Measurements from ENCODE around the gene PUM1.

PUM1 gene

DNA sequence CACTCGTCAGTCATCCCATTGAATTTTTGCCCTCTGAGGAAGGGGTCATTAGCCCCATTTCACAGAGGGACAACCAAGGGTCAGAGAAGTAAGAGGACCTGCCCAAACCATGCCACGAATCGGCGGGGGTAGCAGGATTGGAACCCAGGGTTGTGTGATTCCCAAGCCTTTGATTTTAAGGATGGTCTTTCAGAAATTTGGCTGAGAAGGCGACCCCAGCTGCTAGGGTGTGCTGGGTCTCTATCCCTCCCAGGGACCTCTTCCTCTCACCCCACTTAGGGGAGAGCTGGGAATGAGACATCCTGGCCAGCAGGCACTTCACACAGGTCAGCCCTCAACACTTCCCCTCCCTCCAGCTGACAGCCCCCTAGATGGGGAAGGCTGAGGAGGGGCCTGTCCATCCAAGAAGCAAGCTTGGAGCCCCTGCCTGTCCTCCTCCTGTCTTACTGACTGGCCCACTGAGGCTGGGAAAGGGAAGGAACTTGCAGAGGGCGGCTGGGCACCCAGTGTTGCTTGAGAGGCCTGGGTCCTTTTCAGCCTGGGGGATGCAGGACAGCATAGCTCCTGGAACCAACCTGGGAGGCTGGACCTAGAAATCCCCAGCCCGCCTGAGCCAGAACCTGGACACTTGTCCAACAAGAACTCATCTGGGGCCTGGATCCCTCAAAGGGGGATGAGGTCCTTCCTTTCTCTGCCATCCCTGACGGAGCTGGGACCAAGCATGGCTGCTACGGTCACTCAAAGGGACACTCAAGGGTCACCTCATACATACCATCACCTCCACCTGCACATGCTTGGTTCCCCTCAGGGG lies 158.7 kb downstream of the PUM1 start:
- DNase-seq (ENCODE audit: low read depth in 2 of 2), result no peak

DNA sequence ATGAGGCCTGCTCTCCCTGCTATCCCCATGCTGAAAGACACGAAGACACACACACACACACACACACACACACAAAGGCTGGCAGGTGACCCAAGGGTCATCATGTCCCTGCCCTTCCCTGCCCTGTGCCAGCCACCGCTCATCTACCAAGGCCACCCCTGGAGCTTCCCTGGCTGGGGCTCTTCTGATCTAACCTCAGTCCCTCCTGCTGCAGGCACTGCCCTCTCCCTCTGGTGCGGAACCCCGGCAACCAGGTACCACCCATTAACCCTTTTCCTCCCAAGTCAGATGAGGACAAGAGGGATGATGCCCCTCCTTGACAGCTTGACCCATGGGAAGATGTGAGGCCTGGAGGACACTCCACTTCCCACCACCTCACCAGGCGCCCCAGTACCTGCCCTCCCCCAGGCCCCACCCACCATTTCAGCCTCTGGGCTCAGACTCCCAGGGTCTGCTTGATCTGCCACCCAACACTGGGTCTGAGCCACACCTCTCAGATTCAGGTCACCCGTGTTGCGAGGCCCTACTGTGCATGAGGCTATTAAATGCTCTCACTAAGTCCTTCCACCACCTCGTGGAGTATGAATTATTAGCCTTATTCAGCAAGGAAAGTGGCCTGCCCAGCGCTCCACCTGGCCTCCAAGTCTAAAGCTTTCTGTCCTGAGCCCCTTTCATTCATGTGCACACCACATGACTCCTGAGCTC lies 159.4 kb downstream of the PUM1 start:
- DNase-seq (ENCODE audit: low read depth in 2 of 2), result no peak

DNA sequence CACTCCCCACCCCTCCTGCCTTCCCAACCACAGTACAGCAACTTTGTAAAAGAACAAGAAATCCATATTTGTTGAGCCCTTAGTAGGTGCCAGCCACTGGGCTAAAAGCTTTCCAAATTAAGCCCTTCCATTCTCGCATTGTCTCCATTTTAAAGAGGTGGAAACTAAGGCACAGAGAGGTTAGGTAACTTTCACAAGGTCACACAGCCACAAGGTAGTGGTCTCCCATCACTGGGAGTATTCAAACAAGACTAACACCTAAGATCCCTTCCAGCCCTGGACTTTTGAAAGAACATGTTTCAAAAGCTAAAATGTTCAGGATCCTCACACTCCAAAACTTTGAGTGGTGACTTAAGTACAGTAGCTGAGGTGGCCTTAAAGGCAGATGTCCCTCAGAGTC lies 160.1 kb downstream of the PUM1 start:
- DNase-seq (ENCODE audit: low read depth in 2 of 2), result no peak

DNA sequence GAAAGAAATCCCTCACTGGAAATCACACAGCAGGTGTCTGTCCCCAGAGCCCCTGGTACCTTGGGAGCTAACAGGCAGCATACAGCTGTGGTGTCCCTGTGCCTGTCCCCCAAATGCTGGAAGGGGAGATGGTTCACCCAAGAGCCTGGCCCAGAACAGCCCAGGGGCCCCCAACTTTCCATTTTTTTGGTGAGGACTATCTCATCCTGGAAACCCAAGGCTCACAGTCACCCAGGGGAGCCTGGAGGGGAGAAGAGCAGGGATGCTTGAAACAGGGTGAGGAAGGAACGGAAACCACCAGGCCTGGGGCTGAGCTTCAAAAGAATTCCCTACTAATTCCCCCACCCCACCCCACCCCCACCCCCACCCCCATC lies 160.6 kb downstream of the PUM1 start:
- DNase-seq (ENCODE audit: low read depth in 2 of 2), result no peak

DNA sequence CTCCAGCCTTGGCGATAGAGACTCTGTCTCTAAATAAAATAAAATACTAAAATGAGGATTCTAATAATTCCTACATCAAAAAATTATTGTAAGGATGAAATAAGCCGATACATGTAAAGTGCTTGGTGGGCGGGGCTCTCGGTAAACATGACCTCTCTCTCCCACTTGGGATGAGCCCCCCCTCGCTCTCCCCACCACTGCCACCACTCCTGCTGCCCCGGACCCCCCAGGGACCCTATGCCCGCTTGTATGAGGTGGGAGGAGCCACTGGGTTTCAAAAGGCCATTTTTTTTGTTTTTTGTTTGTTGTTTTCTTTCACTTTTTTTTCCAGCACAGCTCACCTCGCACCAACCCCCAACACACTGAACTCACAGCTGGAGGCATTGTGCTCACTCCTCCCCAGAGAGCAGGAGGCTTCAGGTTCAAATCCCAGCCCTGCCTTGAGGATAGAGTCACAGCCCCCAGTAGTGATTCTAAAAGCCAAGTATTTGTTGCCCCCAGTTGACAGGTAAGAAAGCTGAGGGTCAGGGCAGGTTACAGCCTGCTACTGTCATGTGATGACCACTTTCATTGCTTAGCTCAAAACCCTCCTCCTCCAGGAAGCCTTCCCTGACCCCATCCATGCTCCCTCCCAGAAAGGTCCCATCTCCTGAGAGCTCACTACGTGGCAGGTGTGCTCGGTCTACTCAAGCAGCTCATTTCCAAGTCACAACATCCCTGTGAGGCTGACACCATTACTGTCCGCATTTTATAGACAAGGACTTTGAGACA lies 161.1 kb downstream of the PUM1 start:
- no peak for DNase-seq (ENCODE audit: low read depth in 2 of 2)

DNA sequence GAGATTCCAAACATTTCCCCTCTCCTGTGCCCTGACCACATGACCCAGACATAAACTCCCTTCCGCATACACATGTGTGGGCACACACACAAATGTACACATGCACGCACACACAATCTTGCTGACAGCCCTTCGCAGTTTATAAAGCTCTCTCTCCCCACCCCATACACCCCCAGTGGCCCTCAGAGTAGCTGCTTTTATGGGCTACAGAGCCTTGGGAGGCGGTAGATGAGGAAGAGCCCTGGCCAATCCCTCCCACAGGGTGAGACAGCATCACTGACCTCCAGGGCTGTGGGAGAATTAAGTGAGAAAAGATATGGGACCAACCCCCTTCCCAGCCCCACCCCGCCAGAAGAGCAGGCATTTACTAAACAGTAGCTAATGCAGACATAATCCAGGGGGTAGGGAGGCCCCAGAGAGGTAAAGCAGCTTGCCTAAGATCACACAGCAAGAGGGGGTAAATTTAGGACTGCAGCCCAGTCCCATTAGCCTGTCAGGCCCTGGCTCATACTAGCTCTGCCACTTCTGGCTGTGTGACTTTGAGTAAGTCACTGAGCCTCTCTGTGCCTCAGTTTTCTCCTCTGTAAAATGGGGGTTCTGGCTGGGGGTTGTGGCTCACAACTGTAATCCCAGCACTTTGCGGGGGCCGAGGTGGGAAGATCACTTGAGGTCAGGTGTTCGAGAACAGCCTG lies 162.0 kb downstream of the PUM1 start:
- DNase-seq (ENCODE audit: low read depth in 2 of 2), result no peak

DNA sequence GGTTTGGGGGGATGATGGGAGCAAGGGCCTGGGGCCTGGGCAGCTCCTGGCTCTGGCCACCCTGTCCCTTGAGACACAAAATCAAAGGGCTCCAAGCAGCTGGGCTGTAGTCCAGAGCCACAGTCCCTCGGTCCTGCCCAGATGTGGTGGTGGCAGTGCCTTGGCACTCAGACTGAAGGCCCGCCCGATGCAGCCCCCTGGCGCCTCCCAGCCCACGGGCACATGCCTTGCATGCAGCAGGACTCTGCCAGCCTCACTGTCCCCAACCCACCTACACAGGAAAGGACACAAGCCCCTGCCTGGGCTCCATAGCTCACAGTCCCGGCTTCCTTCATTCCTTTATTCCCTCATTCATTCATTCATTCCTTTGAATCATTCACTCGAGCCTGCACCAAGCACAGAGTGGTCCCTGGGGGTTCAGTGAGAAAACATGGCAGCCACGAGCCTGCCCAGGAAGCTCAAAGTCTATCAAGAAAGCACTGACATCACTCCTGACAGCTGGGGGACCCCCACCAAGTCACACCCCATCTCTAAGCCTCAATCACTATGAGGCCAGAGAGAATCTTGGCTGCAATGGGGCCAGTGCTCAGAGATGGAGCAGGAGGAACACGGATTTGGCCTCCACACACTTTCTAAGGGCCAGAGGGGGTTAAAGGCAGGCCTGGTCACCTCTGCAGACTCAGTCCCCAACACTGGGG lies 162.8 kb downstream of the PUM1 start:
- DNase-seq (ENCODE audit: low read depth in 2 of 2), result no peak

DNA sequence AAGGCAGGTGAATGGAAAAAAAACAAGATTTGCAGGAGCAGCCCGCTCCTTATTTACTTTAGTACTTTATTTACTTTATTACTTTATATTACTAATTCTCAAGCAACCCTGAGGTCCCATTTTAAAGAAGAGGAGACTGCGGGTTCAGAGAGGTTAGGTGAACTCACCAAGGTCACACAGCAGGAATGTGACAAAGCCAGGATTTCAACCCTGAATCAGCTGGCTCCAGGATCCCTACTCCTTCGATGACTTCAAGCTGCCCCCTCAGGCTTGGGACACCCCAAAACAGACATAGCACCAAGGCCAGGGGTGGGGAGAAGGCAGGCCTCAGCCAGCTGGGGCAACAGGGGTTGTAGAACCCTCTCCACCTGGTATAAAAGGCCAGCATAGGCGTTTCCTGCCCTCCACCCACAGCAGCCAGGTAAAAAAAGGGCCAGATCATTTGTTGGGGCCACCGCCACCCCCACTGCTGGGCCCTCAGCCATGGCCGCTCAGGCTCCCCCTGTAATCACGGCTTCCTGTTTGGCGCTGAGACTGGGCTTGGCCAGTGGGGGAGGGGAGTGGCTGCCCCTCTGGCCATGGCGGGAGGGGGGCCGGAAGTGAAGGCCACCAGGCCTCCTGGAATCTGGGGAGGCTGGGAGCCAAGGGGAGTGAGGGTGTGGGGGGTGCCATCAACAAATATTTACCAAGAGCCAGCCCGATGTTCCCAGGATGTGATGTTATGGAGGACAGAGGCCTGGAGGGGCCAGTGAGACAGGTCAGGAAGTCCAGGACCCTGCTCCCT lies 163.5 kb downstream of the PUM1 start:
- no peak for DNase-seq (ENCODE audit: low read depth in 2 of 2)

DNA sequence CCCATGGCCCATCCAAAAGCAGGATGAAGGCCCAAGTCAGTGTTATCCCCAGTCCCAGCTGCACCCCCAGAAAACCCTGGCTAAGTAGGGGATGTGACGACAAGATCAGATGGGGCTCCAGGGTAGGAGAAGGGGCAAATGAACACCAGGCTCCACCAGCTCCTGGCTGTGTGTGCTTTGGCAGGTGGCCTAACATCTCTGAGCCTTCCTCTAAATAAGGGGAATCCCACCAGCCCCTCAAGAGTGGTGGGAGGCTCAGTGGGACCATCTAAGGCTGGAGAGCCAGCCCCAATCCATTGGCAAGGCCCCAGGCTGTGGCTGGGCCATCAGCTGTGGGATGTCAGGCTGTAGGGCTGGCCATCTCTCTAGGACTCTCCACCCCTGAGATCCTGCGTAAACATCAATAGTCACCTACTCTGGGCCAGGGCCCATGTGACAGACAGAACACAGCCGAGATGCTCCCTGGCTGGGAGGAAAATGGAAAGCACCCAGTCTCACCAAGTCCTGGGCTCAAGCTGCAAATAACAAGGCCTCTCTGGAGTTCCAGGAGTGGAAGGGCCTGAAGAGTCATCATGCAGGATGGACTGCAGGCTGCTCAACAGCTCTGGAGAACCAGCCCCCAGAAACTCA lies 164.5 kb downstream of the PUM1 start:
- DNase-seq (ENCODE audit: low read depth in 2 of 2), result no peak

DNA sequence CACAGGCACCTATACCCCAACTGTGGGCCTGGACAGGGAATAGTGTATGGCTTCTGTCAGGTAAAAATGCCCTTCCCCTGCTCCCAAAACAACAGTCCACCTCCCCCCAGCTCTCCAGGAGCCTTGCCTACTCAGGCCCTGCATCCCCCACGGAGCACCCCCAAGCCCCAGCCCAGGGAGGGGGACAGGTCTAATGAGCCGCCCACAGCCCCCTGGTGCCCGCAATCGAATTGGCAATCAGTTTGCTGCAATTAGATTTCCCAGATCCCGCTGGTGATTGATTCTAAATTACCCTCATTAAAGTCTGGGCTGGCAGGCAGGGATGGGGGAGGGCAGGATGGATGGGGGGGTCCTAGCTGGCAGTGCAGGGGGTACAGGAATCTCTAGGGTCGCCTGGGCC lies 165.0 kb downstream of the PUM1 start:
- DNase-seq (ENCODE audit: low read depth in 2 of 2), result no peak

DNA sequence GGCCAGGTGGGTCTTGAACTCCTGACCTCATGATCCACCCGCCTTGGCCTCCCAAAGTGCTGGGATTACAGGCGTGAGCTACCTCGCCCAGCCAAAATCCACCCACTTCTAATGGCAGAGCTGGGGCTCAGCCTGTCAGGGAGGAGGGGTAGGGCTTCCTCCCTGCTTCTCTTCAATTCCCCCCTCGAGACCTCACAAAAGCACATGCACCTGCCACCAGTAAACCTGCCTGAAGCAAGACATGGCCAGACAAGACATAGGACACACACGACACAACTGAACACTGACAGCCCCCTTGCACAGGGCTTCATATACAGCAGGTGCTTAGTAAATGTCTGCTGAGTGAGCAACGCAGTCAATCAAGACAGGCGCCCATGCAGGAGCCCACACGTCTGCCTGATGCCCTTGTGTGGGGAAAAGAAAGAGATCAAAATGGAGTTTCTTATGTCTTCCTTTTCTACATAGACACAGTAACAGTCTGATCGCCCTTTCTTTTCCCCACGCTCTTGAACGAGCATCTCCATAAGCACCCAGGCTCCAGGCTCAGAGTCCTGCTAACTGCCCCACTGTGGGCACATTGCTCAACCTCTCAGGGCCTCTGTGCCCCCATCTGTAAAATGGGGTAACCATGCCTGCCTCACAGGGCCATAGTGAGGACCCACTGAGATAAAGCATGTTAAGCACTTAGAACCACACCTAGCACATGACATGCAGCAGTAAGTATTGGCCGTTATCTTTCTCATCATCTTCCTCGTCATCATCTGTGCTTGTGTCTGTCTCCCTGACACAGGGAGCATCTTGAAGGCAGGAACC lies 165.7 kb downstream of the PUM1 start:
- DNase-seq (ENCODE audit: low read depth in 2 of 2), result no peak

DNA sequence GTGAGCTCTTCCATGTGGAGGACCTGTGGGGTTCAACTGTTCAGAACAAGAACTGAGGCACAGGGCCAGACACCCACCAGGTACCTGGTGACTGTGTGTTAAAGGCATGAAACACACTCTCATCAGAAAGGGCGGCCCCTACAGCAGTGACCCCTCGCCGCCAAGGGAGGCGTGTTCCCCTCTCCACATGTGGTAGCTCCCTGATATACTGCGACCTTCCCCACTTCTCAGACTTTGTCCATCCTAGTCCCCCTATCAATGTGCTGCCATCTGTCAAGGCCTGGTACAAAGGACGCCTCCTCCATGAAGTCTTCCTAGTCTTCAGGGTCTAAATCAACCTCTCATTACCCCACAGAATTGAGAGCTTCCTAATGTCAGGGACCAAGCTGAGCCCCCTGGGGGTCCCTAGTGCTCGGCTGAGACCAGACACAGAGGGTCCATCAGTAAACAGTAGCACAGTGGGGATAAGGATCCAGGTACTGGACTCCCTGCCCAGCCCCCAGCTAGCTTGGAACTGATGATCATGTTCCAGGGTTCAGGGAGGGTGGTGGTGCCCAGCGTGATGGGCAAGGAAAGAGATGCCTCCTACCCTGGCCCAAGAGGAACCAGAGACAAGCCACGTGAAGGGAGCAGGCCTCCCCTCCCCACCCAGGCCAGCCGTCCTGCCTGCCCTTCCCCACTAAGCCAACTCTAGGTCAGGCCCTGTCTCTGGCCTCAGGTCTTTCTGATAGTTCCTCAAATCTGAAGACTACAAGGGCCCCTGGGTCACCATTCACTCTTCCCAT lies 167.3 kb downstream of the PUM1 start:
- DNase-seq (ENCODE audit: low read depth in 2 of 2), result no peak

DNA sequence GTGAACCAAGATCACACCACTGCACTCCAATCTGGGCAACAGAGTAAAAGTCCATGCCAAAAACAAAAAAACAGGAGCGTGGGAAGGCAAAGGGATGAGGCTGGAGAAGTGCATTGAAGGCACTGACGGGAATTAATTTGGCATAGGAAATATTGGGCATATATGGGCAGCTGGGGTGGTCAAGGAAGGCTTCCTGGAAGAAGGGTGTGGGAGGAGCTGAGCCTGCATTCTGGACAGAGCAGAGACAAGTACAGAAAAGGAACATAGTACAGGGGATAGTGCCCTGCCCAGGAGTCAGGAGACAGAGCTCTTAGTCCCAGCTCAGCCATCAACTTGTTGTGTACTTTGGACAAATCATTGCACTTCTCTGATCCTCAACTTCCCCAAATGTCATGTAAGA lies 168.6 kb downstream of the PUM1 start:
- no peak for DNase-seq (ENCODE audit: low read depth in 2 of 2)

DNA sequence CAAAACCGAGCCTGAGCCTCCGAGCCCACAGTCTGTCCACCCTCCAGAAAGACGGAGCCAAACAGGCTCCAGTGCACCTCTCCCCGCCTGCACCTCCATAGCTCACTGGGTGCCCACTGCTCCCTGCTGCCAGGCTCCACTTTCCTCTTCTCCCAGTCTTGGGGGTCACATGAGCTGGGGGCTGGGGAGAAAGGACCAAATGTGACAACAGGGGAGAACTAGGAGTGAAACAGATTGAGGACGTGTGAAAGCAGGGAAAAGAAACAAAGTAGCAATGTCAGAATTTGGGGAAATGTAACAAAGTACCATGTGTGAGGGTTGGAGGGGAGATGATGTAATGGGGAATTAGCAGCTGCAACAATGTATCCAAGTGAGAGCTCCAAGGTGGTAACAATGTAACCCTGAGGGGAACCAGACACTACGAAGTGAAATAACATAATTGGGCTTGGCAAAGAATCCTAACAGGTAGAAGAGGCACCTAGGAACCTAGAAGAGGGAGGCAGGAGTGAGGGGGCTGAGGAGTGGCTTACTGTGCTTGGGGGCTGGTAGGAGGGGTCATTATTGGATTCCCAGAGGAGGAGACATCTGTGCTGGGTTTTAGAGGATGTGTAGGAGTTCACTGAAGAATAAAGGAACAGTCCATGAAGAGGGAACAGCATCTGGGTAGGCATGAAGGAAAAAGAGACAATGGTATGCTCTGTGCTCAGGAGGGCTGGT lies 169.4 kb downstream of the PUM1 start:
- no peak for DNase-seq (ENCODE audit: low read depth in 2 of 2)

DNA sequence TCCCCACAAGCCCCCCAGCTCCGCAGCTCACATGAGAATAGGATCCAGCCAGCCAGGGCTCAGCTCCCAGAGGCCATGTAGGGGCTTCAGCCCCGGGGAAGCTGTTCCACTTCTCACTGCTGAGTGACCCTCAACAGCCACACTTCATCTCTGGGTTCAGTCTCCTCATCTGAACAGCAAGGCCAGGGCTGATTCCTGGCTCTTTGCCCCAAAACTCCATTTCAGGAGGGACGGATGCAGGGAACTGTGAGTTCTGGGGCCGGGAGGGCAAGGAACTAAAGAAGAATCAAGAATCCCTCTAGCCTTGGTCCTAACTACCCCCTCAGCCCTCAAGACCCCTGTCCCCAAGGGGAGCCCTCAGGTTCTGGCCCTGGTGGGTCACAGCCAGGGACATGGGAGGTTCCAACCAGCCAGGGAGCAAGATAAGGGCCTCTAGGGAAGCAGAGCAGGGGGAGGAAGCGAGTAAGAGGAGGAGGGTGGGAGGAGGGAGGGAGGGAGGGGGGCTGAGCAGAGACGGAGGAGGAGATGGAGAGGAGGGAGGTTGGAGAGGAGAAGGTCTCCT lies 170.1 kb downstream of the PUM1 start:
- no peak for DNase-seq (ENCODE audit: low read depth in 2 of 2)

DNA sequence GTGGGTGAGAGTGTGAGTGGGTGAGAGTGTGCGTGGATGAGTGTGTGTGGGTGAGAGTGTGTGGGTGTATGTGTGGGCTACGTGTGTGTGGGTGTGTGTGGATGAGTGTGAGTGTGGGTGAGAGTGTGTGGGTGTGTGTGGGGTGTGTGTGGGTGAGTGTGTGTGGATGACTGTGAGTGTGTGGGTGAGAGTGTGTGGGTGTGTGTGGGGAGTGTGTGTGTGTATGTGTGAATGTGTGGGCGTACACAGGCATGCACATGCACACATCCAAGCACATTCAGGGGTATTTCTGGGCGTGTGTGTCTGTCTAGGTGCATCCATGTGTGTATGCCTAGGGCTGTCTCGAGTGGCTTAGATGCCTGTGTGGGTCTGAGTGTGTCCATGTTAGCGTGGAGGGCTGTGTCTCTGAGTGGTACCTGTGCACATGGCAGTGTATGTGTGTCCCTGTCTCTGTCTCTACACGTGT lies 171.0 kb downstream of the PUM1 start:
- DNase-seq (ENCODE audit: low read depth in 2 of 2), result no peak

DNA sequence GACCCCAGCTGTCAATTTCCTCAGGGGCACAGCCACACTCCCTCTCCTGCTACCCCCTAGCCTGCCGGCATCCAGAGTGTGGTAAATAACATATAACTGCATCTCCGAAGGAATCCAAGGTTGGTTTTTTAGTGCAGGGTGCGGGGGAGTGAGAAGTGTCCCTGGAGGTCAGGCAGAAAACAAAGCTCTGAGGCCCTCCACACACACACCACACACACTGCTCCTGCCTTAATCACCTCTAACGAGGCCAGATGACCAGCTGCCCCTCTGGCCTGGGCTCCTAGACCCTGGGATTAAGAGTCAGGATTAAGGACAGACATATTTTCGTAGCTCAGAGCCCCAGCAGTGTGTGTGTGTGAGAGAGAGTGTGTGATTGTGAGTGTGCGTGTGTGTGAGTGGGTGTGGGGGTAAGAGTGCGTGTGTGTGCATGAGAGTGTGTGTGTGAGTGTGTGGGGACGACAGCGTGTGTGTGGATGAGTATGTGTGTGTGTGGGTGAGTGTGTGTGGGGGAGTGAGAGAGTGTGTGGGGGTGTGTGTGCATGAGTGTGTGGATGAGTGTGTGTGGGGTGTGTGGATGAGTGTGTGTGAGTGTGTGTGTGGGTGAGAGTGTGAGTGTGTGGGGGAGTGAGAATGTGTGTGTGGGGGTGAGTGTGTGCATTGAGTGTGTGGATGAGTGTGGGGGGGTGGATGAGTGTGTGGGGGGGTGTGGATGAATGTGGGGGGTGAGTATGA lies 171.6 kb downstream of the PUM1 start:
- no peak for DNase-seq (ENCODE audit: low read depth in 2 of 2)
